HL-60 (cell line): ENCODE results near the gene QSOX1.

Source experiments
- DNase-seq, 2 experiments: peaks; one replicate each; pipeline ENCODE4 v3.0.0-alpha.2; 2010 to 2020; ENCODE audit warnings: low read depth in 1 of 2, low spot score in 1 of 2
- H3K27ac ChIP-seq: fragments of 250-450 bp; sonication (Bioruptor Pico); replicated peaks from 2 replicates; pipeline ENCODE4 v1.5.1; 2020; ENCODE audit warnings: mild to moderate bottlenecking, moderate library complexity
- H3K27me3 ChIP-seq: fragments of 250-450 bp; sonication (Bioruptor Pico); 2 replicates; pipeline ENCODE4 v1.5.1; 2021; ENCODE audit warnings: mild to moderate bottlenecking, moderate library complexity; ENCODE audit not compliant: insufficient read depth, poor library complexity, severe bottlenecking
- H3K4me3 ChIP-seq: replicated peaks from 2 replicates; pipeline ENCODE4 v1.5.1; 2011; ENCODE audit warnings: mild to moderate bottlenecking, control low read depth, low read length; ENCODE audit not compliant: insufficient read depth
- CTCF ChIP-seq: IDR thresholded peaks from one replicate; pipeline ENCODE4 v1.5.1; 2011; ENCODE audit warnings: low read length, control low read depth, inconsistent platforms; ENCODE audit not compliant: insufficient read depth
- GABPA ChIP-seq: IDR thresholded peaks from 2 replicates; pipeline ENCODE4 v1.6.1; 2012; ENCODE audit warnings: low read depth
- POLR2AphosphoS5 ChIP-seq: IDR thresholded peaks from 2 replicates; pipeline ENCODE4 v1.6.1; 2012; ENCODE audit warnings: low read depth
- SPI1 ChIP-seq: IDR thresholded peaks from 2 replicates; pipeline ENCODE4 v1.6.1; 2012; ENCODE audit warnings: low read depth, mild to moderate bottlenecking, borderline replicate concordance
- TF ChIP-seq, protein P1 (sequence below): IDR thresholded peaks from 2 replicates; pipeline ENCODE4 v1.6.1; 2012; ENCODE audit warnings: low read depth; ENCODE audit not compliant: insufficient replicate concordance

Gene QSOX1

GRCh38 chr1:180211156-180211859 is 56.6 kb downstream of the QSOX1 start:
- DNase-seq = no peak
- Histone ChIP-seq H3K27me3 (no peaks in the 10 kb centered on the region), H3K27ac (no peak overlapping the region), H3K4me3 (no peak overlapping the region)
- no peak for TF ChIP-seq POLR2AphosphoS5
- TF ChIP-seq SPI1 = no peak
- no peak for TF ChIP-seq GABPA
- TF ChIP-seq, protein P1, sequence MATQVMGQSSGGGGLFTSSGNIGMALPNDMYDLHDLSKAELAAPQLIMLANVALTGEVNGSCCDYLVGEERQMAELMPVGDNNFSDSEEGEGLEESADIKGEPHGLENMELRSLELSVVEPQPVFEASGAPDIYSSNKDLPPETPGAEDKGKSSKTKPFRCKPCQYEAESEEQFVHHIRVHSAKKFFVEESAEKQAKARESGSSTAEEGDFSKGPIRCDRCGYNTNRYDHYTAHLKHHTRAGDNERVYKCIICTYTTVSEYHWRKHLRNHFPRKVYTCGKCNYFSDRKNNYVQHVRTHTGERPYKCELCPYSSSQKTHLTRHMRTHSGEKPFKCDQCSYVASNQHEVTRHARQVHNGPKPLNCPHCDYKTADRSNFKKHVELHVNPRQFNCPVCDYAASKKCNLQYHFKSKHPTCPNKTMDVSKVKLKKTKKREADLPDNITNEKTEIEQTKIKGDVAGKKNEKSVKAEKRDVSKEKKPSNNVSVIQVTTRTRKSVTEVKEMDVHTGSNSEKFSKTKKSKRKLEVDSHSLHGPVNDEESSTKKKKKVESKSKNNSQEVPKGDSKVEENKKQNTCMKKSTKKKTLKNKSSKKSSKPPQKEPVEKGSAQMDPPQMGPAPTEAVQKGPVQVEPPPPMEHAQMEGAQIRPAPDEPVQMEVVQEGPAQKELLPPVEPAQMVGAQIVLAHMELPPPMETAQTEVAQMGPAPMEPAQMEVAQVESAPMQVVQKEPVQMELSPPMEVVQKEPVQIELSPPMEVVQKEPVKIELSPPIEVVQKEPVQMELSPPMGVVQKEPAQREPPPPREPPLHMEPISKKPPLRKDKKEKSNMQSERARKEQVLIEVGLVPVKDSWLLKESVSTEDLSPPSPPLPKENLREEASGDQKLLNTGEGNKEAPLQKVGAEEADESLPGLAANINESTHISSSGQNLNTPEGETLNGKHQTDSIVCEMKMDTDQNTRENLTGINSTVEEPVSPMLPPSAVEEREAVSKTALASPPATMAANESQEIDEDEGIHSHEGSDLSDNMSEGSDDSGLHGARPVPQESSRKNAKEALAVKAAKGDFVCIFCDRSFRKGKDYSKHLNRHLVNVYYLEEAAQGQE = no peak
- TF ChIP-seq CTCF = no peak

DNA sequence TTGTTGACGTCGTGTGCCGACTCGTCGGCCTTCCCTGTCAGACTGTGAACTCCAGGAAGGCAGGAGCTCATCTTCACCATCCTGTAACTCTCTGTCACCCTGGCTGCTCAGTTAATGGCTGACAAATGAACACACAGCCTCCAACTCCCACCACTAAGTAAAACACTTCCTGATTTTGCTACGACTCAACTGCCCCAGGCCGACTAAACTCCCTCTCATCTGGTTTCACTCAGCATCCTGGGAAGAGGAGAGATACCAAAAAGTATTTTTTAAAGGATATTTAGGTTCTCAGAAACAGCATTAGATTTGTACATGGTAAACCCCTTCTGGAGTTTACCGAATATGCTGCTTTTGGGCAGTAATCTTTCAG is 57.2 kb downstream of the QSOX1 start:
- Histone ChIP-seq H3K27me3 (no peaks in the 10 kb centered on the region), H3K27ac (no peak overlapping the region), H3K4me3 (no peak overlapping the region)
- TF ChIP-seq, protein P1 = no peak
- peak; percentile 45; the same call in 1 of the 2 replicates for TF ChIP-seq SPI1
- no peak for DNase-seq

DNA sequence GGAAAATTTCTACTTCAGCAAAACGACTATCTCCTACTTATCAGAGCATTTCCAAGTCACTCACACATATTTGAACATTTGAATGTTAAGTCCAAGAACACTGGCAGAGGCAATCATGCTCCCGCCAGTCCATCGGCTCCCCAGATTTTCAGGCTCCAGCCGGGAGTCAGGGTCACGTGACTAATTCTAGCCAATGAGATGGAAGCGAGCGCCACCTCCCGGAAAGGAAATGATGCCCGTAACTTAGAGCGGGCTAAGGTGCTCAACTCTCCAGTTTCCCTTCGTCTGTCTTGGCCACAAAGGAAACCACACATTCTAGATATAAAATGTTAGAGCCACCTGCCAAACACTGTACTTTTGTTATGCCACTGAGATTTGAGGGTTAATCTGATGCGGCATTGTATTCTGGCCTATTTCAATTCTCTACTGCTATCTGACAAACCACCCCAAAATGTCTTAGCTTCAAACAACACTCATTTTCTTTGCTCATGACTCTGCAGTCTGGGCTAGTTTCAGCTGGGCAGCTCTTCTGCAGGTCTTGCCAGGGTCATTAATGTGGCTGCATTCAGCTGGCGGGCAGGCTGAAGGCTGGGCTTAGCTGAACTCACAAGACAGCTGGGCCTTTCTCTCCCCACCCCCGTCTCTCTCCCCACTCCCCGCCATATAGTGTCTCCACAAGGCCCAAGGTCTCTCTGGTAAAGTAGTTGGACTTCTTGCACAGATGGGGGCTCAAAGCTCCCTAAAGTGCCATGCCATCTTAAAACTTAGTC is 58.9 kb downstream of the QSOX1 start:
- no peak for TF ChIP-seq CTCF
- TF ChIP-seq, protein P1 = no peak
- TF ChIP-seq GABPA = no peak
- no peak for TF ChIP-seq POLR2AphosphoS5
- no peak for TF ChIP-seq SPI1
- H3K4me3 ChIP-seq = no peak overlapping the region
- H3K27me3 ChIP-seq = no peaks in the 10 kb centered on the region
- H3K27ac ChIP-seq = no peak overlapping the region
- DNase-seq = no peak
